Keratinocyte (primary cell): ENCODE measurements around the gene GREM2. TPM values are rescaled to one million over a fixed set of nuclear protein-coding genes. Genes with fewer than 3 reads are reported as not detected.

Experiments used
- DNase-seq: peaks from one replicate; pipeline ENCODE4 v3.0.0-alpha.2; 2011; ENCODE audit warnings: low read depth, missing footprints, low spot score
- FAIRE-seq: peaks from 2 replicates; lab custom pipeline; 2011; peaks lifted over from hg19 to GRCh38; lab: Jason Lieb, UNC
- H2AFZ ChIP-seq: 2 replicates; pipeline ENCODE4 v1.6.0; 2012; ENCODE audit warnings: low read length, control low read depth, inconsistent platforms; ENCODE audit not compliant: control insufficient read depth
- H3K27ac ChIP-seq: 2 replicates; pipeline ENCODE4 v1.5.1; 2011; ENCODE audit warnings: low read length; ENCODE audit not compliant: control insufficient read depth, insufficient read depth
- H3K27me3 ChIP-seq: 3 replicates; pipeline ENCODE4 v1.6.0; 2011; ENCODE audit warnings: low read length; ENCODE audit not compliant: control insufficient read depth, insufficient read depth; ENCODE audit errors: extremely low read depth
- H3K36me3 ChIP-seq, 2 experiments: 2 replicates in 1 of 2; 3 replicates in 1 of 2; pipeline ENCODE4 v1.5.1; 2011; ENCODE audit warnings: low read length in 2 of 2, mild to moderate bottlenecking in 1 of 2; ENCODE audit not compliant: control insufficient read depth in 2 of 2, insufficient read depth in 2 of 2; ENCODE audit errors: extremely low read depth in 1 of 2
- H3K4me1 ChIP-seq: 3 replicates; pipeline ENCODE4 v1.5.1; 2011; ENCODE audit warnings: low read length; ENCODE audit not compliant: control insufficient read depth, insufficient read depth; ENCODE audit errors: extremely low read depth
- H3K4me2 ChIP-seq: 3 replicates; pipeline ENCODE4 v1.6.0; 2011; ENCODE audit warnings: low read depth, low read length; ENCODE audit not compliant: control insufficient read depth, insufficient read depth; ENCODE audit errors: extremely low read depth
- H3K4me3 ChIP-seq, 3 experiments: fragments of 200-600 bp in 1 of 3; sonication (generic) in 1 of 3; 2 replicates in 2 of 3; 3 replicates in 1 of 3; pipeline ENCODE4 v1.5.1; 2011 to 2016; ENCODE audit warnings: low read length in 3 of 3, mild to moderate bottlenecking in 3 of 3, control low read depth in 2 of 3, inconsistent platforms in 1 of 3, low read depth in 1 of 3, mixed read lengths in 1 of 3, mixed run types in 1 of 3, moderate library complexity in 1 of 3; ENCODE audit not compliant: control insufficient read depth in 2 of 3, insufficient read depth in 2 of 3; ENCODE audit errors: extremely low read depth in 1 of 3
- H3K79me2 ChIP-seq: 2 replicates; pipeline ENCODE4 v1.6.0; 2012; ENCODE audit warnings: low read length; ENCODE audit not compliant: control insufficient read depth, insufficient read depth
- H3K9ac ChIP-seq: 3 replicates; pipeline ENCODE4 v1.6.0; 2011; ENCODE audit warnings: low read length; ENCODE audit not compliant: control insufficient read depth, insufficient read depth; ENCODE audit errors: extremely low read depth
- H3K9me1 ChIP-seq: 3 replicates; pipeline ENCODE4 v1.6.0; 2011; ENCODE audit warnings: low read length; ENCODE audit not compliant: control insufficient read depth, insufficient read depth; ENCODE audit errors: extremely low read depth
- H3K9me3 ChIP-seq: 2 replicates; pipeline ENCODE4 v1.5.1; 2012; ENCODE audit warnings: low read depth, low read length; ENCODE audit not compliant: control insufficient read depth
- H4K20me1 ChIP-seq: 3 replicates; pipeline ENCODE4 v1.6.0; 2011; ENCODE audit warnings: low read length; ENCODE audit not compliant: control insufficient read depth, insufficient read depth; ENCODE audit errors: extremely low read depth
- CTCF ChIP-seq, 3 experiments: IDR thresholded peaks in 1 of 3; conservative IDR thresholded peaks in 1 of 3; optimal IDR thresholded peaks in 1 of 3; 2 replicates in 2 of 3; 3 replicates in 1 of 3; pipeline versions ENCODE3 to v1.5.1; 2011; ENCODE audit warnings: low read length in 3 of 3, mild to moderate bottlenecking in 3 of 3, moderate library complexity in 2 of 3, control low read depth in 1 of 3, inconsistent platforms in 1 of 3; ENCODE audit not compliant: insufficient read depth in 2 of 3; ENCODE audit errors: extremely low read depth in 1 of 3
- EZH2 ChIP-seq: IDR thresholded peaks from one replicate; pipeline ENCODE4 v1.6.1; 2012; ENCODE audit warnings: inconsistent platforms, mild to moderate bottlenecking, low read length, moderate library complexity
- dilution Hi-C: fragments of 300-500 bp; cut with MboI; formaldehyde crosslinking; loops from one replicate; pipeline ENCODE4 v1.7.0; 2020; ENCODE audit warnings: low sequenced_read_pairs; ENCODE audit not compliant: extremely low pct_ligation_motif_present
- polyA plus RNA-seq, 5 experiments: library from polyadenylated mRNA; depleted of rRNA in 3 of 5; stranded (reverse) in 3 of 5; stranded (forward) in 1 of 5; unstranded in 1 of 5; fragments of >200 nt; gene quantifications; 1 replicate in 1 of 5; 2 replicates in 3 of 5; 3 replicates in 1 of 5; pipeline versions ENCODE4 v1.2.1 to v1.2.3, GENCODE V29; 2011 to 2012; ENCODE audit warnings: missing spikeins in 2 of 5, low read depth in 1 of 5, low replicate concordance in 1 of 5

GREM2 gene
- polyA plus RNA-seq, 1 donor (not counting 4 experiments of a cell fraction or from before 2014, with no cell fraction given) = not detected

DNA sequence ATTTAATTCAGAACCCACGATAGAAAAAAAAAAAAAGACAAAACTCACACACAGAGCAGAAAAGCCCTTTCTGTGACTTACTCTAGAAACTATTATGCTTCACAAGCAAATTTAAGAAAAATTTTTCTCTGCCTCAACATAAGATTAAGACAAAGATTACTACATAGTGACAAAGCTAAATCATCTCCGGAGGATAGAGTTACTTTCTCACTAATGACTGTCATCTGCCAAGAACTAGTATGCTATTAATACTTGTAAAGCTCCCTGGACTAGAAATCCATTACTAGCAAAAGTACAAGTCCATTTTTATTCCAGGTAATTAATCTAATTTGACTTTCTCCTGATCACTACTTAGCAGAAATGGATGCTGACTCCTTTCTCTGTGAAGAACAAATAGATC is 25.9 kb downstream of the GREM2 start:
- Histone ChIP-seq H2AFZ (no peak overlapping the region), H3K27me3 (no peaks in the 10 kb centered on the region), H3K9ac (no peak overlapping the region), H3K27ac (no peak overlapping the region), H4K20me1 (no peaks in the 10 kb centered on the region), H3K79me2 (no peaks in the 10 kb centered on the region), H3K4me3 (no peak overlapping the region), H3K9me3 (no peaks in the 10 kb centered on the region), H3K9me1 (no peaks in the 10 kb centered on the region), H3K4me1 (no peaks in the 10 kb centered on the region), H3K4me2 (no peak overlapping the region), H3K36me3 (no peaks in the 10 kb centered on the region)
- TF ChIP-seq CTCF (optimal IDR thresholded peaks at IDR 0.05 in 1 of 3, IDR thresholded peaks at IDR 0.05 in 1 of 3, conservative IDR thresholded peaks at IDR 0.05 in 1 of 3; ENCODE audit: extremely low read depth in 1 of 3, insufficient read depth in 2 of 3, low read length in 3 of 3) (no peak), EZH2 (no peak)
- no peak for DNase-seq
- dilution Hi-C loops = no loop called here
- no peak for FAIRE-seq

- Histone ChIP-seq H4K20me1 (no peaks in the 10 kb centered on the region), H3K27me3 (no peaks in the 10 kb centered on the region), H3K4me2 (no peak overlapping the region), H3K4me3 (no peak overlapping the region), H3K9ac (no peak overlapping the region), H3K4me1 (no peaks in the 10 kb centered on the region), H3K9me3 (no peaks in the 10 kb centered on the region), H2AFZ (no peak overlapping the region), H3K79me2 (no peaks in the 10 kb centered on the region), H3K36me3 (no peaks in the 10 kb centered on the region), H3K9me1 (no peaks in the 10 kb centered on the region), H3K27ac (no peak overlapping the region)
- DNase-seq (no peak), FAIRE-seq (no peak)
- dilution Hi-C loops = no loop called here
- TF ChIP-seq CTCF (optimal IDR thresholded peaks at IDR 0.05 in 1 of 3, IDR thresholded peaks at IDR 0.05 in 1 of 3, conservative IDR thresholded peaks at IDR 0.05 in 1 of 3; ENCODE audit: extremely low read depth in 1 of 3, insufficient read depth in 2 of 3, low read length in 3 of 3) (no peak), EZH2 (no peak)
Measured at GRCh38 chr1:240582953-240583352, 29.0 kb downstream of the GREM2 start.
